NCI-H1694 (cell line): ENCODE measurements around the gene LRRC3C.

Source experiments
- DNase-seq: peaks from one replicate; lab custom pipeline; 2025; lab: John Stamatoyannopoulos, UW

LRRC3C gene

GRCh38 chr17:39949028-39949427, 21.5 kb downstream of the LRRC3C start:
- DNase-seq: no peak

DNA sequence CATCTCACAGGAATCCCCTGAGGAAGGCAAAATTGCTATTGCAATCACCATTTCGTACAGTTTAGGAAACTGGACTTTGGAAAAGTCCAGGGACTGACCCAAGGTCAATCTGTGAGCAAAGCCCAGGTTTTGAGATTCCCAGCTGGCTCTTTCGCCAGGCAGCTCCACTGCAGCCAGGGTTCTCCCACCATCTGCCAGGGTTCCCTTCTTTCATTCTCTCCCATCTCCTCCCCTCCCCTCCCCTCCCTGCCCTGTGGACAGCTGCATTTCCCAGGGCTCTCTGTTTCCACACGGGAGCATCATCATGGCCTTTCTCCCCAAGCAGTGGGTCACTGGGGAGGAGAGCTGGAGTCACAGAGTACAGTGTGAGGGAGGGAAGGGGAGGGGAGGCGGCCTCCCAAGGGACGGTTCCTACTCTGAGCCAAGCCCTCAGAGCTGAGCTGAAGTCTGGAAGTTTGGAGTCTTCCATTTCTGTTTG, 23.4 kb downstream of the LRRC3C start:
- DNase-seq: no peak

- DNase-seq: no peak
Measured at GRCh38 chr17:39951924-39952679, 24.6 kb downstream of the LRRC3C start.

DNA sequence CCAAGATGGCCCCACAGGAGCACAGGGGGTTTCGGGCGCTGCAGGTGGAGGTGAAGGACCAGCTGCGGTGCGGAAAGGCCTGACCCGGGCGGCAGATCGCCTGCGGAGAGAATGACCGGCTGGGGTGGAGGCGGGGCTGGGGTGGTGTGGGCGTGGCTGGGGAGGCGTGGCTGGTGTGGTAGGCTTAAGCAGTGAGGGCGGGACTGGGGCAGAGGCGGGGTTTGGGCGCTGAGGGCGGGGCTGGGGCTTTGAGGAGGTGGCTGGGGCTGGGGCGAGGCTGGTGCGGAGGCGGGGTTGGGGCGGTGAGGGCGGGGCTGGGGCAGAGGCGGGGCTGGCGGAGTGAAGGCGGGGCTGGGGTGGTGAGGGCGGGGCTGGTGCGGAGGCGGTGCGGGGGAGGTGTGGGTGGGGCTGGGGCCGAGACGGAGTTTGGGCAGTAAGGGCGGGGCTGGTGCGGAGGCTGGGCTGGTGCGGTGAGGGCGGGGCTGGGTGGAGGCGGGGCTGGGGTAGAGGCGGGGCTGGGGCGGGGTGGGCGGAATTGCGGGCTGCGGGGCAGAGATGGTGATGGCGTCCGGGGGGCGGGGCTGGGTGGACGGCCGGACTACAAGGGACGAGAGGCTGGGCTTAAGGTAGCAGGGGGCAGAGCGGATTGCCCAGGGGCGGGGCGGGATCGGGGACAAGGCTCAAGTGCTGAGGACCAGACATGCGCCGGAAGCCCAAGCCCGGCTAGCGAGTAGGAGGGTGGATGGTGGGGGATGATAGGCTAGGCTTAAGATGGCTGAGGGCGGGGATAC, 25.3 kb downstream of the LRRC3C start:
- no peak for DNase-seq

GRCh38 chr17:39953471-39953888, 25.9 kb downstream of the LRRC3C start:
- no peak for DNase-seq

GRCh38 chr17:39954876-39955275, 27.3 kb downstream of the LRRC3C start:
- DNase-seq: no peak

- no peak for DNase-seq
Measured at GRCh38 chr17:39955726-39956225, 28.2 kb downstream of the LRRC3C start.

DNA sequence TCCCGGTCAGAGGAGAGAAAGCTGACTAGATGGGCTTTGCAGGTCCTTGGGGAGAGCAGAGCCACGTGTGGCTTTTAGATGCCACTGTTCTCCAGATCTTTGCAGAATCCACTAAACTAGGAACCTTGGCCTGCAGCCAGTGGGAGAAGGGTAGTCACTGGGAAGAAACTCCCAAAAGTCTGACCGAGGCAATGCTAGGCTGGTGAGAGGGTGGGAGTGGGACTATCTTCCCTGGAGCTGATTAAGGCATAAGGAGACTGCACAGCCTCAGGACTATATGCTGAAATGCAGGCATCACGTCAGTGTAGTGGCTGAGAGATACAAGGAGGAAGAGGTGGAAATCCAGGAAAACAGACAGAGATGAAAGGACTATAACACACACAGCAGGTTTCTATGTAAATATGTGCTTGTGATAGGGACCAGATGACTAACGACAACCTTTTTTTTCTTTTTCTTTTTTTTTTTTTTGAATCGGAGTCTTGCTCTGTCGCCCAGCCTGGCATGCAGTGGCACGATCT, 33.1 kb downstream of the LRRC3C start:
- no peak for DNase-seq

DNA sequence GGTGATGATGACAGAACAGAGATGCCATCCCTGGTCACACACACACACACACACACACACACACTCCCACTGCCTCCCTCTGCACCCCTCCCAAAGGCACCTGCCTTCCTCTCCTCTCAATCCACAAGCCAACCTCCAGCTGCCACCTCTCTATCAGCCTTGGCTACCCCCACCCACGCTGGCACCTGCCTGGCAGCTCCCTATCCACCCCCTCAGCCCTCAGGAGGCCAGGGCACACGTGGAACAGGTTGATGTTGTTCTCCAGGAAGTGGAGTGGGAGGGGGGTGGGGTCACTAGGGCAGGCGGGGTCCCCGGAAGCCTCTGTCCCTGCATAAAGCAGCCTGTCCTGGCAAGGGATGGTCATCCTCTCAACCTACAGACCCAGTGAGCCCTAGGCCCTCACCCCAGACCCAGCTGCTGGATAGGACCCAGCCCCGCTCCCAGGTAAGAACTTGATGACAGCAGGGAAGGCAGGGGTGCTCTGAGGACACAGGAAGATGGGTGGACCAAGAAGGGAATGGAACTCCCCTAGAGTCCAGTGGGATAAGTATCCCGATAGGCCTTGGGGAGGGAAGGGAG, 35.2 kb downstream of the LRRC3C start, which contains the start of gene GSDMA:
TSS of gene GSDMA (plus strand) at position 363 of the 579 bp plus-strand sequence. CDS start 2,684 bp downstream, outside the sequence.
- no peak for DNase-seq

DNA sequence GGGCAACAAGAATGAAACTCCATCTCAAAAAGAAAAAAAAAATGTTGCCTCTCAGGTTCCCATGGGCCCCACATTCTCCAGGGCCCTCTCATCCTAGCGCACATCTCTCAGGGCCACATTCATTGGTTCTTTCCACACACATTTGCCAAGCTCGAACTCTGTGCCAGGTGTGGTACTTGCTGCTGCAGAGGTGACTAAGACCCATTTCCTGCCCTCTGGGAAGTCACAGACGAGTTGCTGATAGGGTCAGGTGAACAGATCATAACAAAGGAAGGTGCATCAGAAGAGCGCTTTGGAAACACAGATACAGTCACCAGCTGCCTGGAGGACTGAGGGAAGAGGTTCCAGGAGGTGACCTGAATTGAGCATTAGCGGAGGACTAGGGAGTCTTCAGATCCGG, 36.3 kb downstream of the LRRC3C start:
- no peak for DNase-seq

DNA sequence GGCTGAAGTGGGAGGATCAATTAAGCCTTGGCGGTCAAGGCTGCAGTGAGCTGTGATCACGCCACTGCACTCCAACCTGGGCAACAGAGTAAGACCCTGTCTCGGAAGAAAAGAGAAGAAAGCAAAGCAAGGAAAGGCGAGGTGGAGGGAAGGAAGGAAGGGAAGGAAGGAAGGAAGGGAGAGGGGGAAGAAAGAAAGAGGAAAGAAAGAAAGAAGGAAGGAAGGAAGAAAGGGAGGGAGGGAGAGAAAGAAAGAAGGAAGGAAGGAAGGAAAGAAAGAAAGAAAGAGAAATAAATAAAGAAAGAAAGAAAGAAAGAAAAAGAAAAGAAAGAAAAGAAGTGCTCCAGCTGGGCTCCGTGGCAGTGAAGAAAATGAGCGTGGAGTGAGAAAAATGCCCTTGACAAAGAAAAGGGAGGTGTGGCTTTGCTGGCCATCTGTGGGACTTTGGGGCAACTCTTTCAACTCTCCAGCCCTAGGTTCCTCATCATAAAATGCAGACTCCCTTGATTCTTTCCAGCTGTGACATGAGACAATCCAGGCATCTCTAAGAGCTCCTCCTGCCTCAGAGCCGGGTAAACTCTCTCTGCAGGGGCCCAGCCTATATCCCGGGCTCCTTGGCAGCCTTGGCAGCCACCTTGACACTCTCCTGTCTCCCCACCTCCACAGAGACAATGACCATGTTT, 37.6 kb downstream of the LRRC3C start:
- no peak for DNase-seq

DNA sequence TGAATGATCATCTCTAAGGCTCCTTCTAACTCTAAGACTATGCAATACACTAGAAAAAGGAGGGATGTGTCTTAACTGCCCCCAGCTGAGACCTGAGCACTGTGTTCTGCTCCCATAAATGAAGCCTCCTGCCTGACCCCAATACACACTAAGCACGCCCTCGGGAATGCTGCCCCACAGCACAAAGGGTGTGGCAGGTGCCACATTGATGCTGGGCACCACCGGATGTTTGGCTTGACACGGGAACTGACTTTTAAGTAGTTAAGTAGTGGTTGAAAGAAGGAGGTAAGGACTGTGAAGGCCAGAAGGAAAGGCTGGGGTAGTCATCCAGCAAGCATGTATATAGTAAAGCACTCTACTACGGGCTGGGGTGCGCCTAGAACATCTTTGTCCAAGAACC, 39.2 kb downstream of the LRRC3C start:
- no peak for DNase-seq

GRCh38 chr17:39968761-39969160, 41.2 kb downstream of the LRRC3C start:
- DNase-seq: no peak

GRCh38 chr17:39969375-39969774, 41.8 kb downstream of the LRRC3C start:
- DNase-seq: no peak

DNA sequence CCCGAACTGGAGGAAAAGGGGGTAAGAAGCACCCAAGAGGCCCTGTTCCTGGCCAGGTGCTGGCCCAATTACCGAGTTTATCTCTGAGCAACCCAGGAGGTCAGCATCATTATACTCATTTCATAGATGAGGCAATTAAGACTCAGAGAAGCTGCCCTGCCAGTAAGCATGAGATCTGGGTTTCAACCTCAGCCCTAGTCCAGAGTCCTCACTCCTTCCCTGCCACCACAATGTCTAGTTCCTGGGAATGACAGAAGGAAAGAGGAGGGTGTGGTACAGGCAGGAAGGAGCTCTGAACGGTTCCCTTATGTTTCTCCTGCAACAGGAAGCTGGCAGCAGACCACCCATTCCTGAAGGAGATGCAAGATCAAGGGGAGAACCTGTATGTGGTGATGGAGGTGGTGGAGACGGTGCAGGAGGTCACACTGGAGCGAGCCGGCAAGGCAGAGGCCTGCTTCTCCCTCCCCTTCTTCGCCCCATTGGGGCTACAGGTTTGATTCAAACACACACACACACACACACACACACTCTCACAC, 42.7 kb downstream of the LRRC3C start:
- no peak for DNase-seq

GRCh38 chr17:39971076-39971603, 43.6 kb downstream of the LRRC3C start:
- no peak for DNase-seq

DNA sequence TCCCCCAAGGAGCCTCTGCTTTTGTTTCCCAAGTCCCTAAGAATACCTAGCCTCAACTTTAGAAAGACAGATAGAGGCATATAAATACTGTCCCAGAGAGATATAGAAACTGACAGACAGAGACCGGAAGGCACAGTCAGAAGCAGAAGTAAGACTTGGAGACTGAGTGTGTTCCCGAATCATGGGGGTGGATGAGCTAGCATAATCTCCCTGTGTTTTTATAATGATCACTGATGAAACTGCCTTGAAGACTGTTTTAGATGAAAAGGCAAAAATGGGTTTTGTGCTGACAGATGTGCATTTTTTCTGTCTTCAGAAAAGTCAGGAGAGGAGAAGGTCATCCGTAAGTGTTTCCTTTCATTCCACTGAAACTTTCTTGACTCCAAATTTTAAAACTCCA, 44.7 kb downstream of the LRRC3C start:
- DNase-seq: no peak

GRCh38 chr17:39973496-39973895, 46.0 kb downstream of the LRRC3C start:
- no peak for DNase-seq

GRCh38 chr17:39974433-39974832, 46.9 kb downstream of the LRRC3C start:
- DNase-seq: no peak

GRCh38 chr17:39975801-39976200, 48.3 kb downstream of the LRRC3C start:
- DNase-seq: no peak

DNA sequence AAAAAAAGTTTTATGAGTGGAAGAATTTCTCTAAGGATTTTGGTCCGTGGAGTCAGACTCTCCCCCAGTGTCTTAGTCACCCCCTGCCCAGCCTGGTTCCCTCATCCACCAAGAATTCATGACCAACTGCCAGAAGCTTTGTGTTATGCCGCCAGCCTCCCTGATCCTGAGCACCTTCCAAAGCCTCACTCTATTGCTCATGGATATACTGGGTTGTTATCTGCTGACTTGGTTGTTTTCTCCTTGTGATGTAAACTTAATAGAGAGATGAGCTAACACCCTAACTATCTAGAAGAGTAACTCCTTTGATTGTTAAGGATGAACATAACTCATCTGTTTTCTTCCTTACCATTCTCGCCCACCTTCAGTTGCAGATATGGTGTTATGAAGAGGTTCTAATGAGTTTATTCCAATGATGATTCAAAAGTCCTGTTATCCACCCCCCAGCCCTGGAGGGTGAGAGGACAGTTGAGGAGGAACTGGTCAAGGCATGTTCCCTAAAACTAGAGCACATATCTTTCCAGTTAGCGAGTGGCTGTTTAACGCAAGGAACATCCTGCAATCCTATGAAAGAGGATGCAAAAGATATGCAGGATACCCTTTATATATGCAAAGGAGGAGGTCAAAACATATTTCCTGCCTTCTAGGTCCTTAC, 51.6 kb downstream of the LRRC3C start:
- no peak for DNase-seq
